Epithelial cell of prostate (primary cell): ENCODE data around the gene PRAMEF20.

ENCODE experiments used
- DNase-seq: peaks from one replicate; pipeline ENCODE4 v3.0.0-alpha.2; 2011; ENCODE audit warnings: low read depth, low spot score
- H3K27ac ChIP-seq: fragments of 450-650 bp; 2 replicates; pipeline ENCODE4 v1.5.1; 2017; ENCODE audit warnings: mild to moderate bottlenecking

The PRAMEF20 gene

GRCh38 chr1:13456904-13457532 lies 46.8 kb downstream of the PRAMEF20 start:
- no peak for DNase-seq
- H3K27ac ChIP-seq, result no peak overlapping the region

GRCh38 chr1:13461977-13462376 lies 51.7 kb downstream of the PRAMEF20 start:
- no peak for DNase-seq
- H3K27ac ChIP-seq, result no peak overlapping the region

- no peak overlapping the region for H3K27ac ChIP-seq
- DNase-seq, result no peak
These were observed 52.4 kb downstream of the PRAMEF20 start for GRCh38 chr1:13462682-13463081.

- no peak for DNase-seq
These were observed 55.3 kb downstream of the PRAMEF20 start for GRCh38 chr1:13465515-13465914.

GRCh38 chr1:13469343-13469742 lies 59.1 kb downstream of the PRAMEF20 start:
- DNase-seq, result no peak
- no peak overlapping the region for H3K27ac ChIP-seq

More at GRCh38 chr1:13465515-13465914, 55.3 kb downstream of the PRAMEF20 start:
- no peak overlapping the region for H3K27ac ChIP-seq
